ENCODE measurements around the gene ZFP36L1. TPM values are rescaled to one million over a fixed set of nuclear protein-coding genes. Genes with fewer than 3 reads are reported as not detected.

The ZFP36L1 gene
- total and polyA plus RNA-seq, 7 donors, result 45.4 to 225 (median 117) TPM

DNA sequence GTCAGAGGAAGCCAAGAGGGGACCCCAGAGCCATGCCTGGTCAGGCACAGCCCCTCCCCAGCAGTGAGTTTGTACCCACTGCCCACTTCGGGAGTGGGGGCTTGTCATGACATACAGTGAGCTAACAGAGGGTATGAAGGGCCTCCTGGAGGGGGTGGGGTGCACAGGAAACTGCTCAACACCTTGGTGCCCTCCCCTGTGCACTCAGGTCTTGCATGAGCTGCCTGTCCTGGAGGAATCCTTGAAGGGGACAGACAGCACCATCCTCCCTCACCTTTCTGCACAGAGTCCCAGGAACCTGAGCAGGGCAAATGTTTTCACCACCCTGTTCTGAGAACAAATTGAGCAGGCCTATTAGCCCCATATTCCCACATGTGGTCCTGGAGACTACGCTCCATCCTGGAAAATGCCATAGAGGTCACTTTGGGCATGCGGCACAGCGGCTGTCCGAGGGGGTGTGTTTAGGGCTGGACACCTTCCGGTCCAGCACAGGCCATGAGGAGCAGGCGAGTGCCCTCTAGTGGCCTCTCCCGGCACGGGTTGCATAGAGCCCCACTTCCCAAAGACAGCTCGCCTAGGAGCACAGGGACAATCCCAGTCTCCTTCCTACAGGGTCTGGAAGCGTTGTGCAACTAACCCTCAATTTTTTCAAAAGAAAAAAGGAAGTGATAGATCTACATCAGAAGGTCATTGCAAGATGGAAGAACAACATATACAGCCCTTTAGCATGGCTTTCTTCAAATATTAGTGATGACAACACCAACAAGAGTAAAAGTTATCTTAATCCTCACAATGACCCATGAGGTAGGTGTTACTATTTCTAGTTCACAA, 31.9 kb upstream of the ZFP36L1 start:
- Histone ChIP-seq H3K4me1 (no peaks in the 10 kb centered on the region), H3K27ac (no peak overlapping the region), H3K4me3 (no peak overlapping the region), H3K9me3 (no peaks in the 10 kb centered on the region), H3K36me3 (ENCODE audit: insufficient read depth in 1 of 2, low read depth in 1 of 2) (no peaks in the 10 kb centered on the region), H3K27me3 (ENCODE audit: insufficient read depth in 3 of 3, low read length in 2 of 3) (no peaks in the 10 kb centered on the region)
- intact Hi-C loops (cut with DNase I), result loop anchor here in 1 of 2 donors (5.0 kb wide), 1 partner anchor 892 kb away; no protein-coding TSS in a partner anchor
- WGBS, 3 donors, result 18 to 24% (median 19%) methylated on average over 11 of the region's 11 CpGs
- DNase-seq (peak; percentile 89 to 92), ATAC-seq (peak; percentile 89 to 97 (median 96))
- TF ChIP-seq, protein P1, sequence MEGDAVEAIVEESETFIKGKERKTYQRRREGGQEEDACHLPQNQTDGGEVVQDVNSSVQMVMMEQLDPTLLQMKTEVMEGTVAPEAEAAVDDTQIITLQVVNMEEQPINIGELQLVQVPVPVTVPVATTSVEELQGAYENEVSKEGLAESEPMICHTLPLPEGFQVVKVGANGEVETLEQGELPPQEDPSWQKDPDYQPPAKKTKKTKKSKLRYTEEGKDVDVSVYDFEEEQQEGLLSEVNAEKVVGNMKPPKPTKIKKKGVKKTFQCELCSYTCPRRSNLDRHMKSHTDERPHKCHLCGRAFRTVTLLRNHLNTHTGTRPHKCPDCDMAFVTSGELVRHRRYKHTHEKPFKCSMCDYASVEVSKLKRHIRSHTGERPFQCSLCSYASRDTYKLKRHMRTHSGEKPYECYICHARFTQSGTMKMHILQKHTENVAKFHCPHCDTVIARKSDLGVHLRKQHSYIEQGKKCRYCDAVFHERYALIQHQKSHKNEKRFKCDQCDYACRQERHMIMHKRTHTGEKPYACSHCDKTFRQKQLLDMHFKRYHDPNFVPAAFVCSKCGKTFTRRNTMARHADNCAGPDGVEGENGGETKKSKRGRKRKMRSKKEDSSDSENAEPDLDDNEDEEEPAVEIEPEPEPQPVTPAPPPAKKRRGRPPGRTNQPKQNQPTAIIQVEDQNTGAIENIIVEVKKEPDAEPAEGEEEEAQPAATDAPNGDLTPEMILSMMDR (IDR thresholded peaks at IDR 0.05), result peak; percentile 84

DNA sequence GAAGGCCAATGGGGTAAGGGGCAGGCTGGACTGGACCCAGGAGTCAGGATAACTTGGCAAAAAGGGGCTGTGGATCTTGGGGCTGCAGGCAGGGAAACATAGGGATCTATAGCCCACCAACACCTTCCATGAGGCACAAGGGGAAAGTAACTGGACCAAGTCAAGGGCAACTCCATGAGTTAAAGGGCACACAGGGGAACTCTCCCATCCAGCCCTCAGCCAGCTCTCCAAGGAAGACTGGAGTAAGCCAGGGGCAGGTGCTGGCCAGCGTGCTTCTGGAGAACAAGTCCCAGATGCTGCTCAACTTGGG, 31.3 kb upstream of the ZFP36L1 start:
- intact Hi-C loops (cut with DNase I), result loop anchor here in 1 of 2 donors (5.0 kb wide), 1 partner anchor 892 kb away; no protein-coding TSS in a partner anchor
- 93 to 100% (median 100%) methylated on average over 1 of the region's 1 CpG for WGBS, 3 donors
- no peaks in the 10 kb centered on the region for H3K9me3 ChIP-seq

DNA sequence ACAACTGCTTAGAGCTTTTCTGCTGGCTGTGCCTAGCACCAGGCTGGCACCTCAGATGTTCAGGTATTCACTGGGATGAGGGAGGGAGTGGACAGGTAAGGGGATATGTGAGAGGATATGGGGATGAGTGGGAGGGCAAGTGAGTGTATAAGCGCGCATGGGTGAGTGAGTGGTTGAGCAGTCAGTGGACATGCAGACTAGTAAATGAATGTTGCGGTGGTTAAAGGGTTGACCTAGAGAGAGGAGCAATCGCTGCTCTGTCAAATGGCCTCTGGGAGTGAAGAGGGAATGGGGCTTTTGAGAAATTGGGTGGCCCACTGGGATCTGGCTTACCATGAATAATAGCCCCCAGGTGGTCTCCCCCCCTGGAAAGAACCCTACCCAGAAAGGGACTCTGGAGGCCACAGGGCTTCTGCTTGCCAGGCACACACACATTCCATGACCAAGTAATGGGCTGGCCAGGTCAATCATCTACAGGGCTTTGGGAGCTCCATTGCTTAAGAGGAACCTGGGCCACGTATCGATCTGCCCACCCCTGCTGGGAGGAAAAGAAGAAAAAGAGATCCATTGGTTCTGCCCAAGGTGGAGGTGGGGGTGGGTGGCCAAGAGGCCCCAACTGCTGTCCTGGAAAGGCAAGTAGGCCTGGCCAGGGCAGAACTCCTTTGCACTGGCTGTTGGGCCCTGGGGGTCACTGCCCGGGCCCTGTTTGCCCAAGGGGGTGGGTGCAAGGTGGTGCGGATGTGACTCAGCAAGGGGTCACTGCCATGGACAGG, 30.8 kb upstream of the ZFP36L1 start:
- TF ChIP-seq, protein P1 (IDR thresholded peaks at IDR 0.05), result no peak
- WGBS, 3 donors, result 91 to 97% (median 92%) methylated on average over 8 of the region's 8 CpGs
- intact Hi-C loops (cut with DNase I), result loop anchor here in 1 of 2 donors (5.0 kb wide), 1 partner anchor 891 kb away; no protein-coding TSS in a partner anchor

More for the DNA sequence above, 31.3 kb upstream of the ZFP36L1 start:
- ATAC-seq, result peak in 1 of 4 donors; percentile 4
- Histone ChIP-seq H3K36me3 (ENCODE audit: insufficient read depth in 1 of 2, low read depth in 1 of 2) (no peaks in the 10 kb centered on the region), H3K4me3 (no peak overlapping the region), H3K27ac (no peak overlapping the region), H3K27me3 (ENCODE audit: insufficient read depth in 3 of 3, low read length in 2 of 3) (no peaks in the 10 kb centered on the region), H3K4me1 (no peaks in the 10 kb centered on the region)
- DNase-seq, result no peak
- TF ChIP-seq, protein P1 (IDR thresholded peaks at IDR 0.05), result no peak

DNA sequence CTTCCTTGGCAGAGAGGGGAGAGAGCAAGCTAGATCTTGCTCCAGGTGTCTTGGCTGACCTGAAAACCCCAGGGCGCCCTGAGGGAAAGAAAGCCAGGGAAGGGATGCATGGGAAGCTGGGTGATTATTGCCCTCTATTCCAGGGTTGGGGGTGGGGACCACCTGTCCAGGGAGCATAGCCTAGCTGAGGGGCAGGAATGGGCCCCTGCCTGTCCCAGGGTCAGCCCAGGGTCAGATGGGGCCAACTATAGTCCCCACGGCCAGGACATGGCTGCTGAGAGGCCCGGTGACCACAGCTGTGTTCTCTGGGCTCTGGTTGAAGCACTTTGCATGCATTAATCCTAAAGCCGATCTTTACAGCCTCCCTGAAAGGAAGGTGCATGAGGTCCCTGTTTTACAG, 30.1 kb upstream of the ZFP36L1 start:
- no peak for ATAC-seq
- Histone ChIP-seq H3K4me1 (no peaks in the 10 kb centered on the region), H3K9me3 (no peaks in the 10 kb centered on the region), H3K4me3 (no peak overlapping the region), H3K27ac (no peak overlapping the region), H3K36me3 (ENCODE audit: insufficient read depth in 1 of 2, low read depth in 1 of 2) (no peaks in the 10 kb centered on the region), H3K27me3 (ENCODE audit: insufficient read depth in 3 of 3, low read length in 2 of 3) (no peaks in the 10 kb centered on the region)
- DNase-seq, result no peak
- intact Hi-C loops (cut with DNase I), result loop anchor here in 1 of 2 donors (5.0 kb wide), 1 partner anchor 891 kb away; no protein-coding TSS in a partner anchor
- 57 to 82% (median 75%) methylated on average over 4 of the region's 4 CpGs for WGBS, 3 donors
- TF ChIP-seq, protein P1 (IDR thresholded peaks at IDR 0.05), result no peak

More for the DNA sequence above, 30.8 kb upstream of the ZFP36L1 start:
- no peak overlapping the region for H3K27ac ChIP-seq
- no peaks in the 10 kb centered on the region for H3K27me3 ChIP-seq (ENCODE audit: insufficient read depth in 3 of 3, low read length in 2 of 3)
- no peaks in the 10 kb centered on the region for H3K4me1 ChIP-seq
- no peaks in the 10 kb centered on the region for H3K9me3 ChIP-seq
- H3K4me3 ChIP-seq, result no peak overlapping the region
- DNase-seq, result no peak
- no peak for ATAC-seq
- H3K36me3 ChIP-seq (ENCODE audit: insufficient read depth in 1 of 2, low read depth in 1 of 2), result no peaks in the 10 kb centered on the region
